CD14-positive monocyte (primary cell): ENCODE data around the gene UNC13C. TPM values are rescaled to one million over a fixed set of nuclear protein-coding genes. Genes with fewer than 3 reads are reported as not detected.

Experiments used
- DNase-seq, 3 donors: peaks; one replicate each; pipeline ENCODE4 v3.0.0-alpha.2; 2011 to 2022
- H2AFZ ChIP-seq: 2 replicates; pipeline ENCODE4 v1.6.0; 2012; ENCODE audit warnings: mild to moderate bottlenecking, low read depth, low read length, inconsistent platforms; ENCODE audit not compliant: insufficient read depth, poor library complexity, severe bottlenecking
- H3K27ac ChIP-seq, 2 donors: 1 replicate in 1 of 2; 2 replicates in 1 of 2; pipeline ENCODE4 v1.5.1; 2012 to 2013; ENCODE audit warnings: low read length in 2 of 2, control low read depth in 1 of 2, inconsistent platforms in 1 of 2, low read depth in 1 of 2, mild to moderate bottlenecking in 1 of 2
- H3K27me3 ChIP-seq, 2 donors: one replicate each; pipeline versions ENCODE4 v1.6.0 to v1.6.1; 2011 to 2013; ENCODE audit warnings: low read length in 2 of 2; ENCODE audit not compliant: control insufficient read depth in 2 of 2, insufficient read depth in 2 of 2
- H3K36me3 ChIP-seq, 2 donors: replicated peaks in 1 of 2; 1 replicate in 1 of 2; 2 replicates in 1 of 2; pipeline versions ENCODE4 v1.5.1 to v1.6.1; 2012 to 2013; ENCODE audit warnings: low read length in 2 of 2, control low read depth in 1 of 2, inconsistent platforms in 1 of 2, mild to moderate bottlenecking in 1 of 2; ENCODE audit not compliant: insufficient read depth in 2 of 2, control insufficient read depth in 1 of 2
- H3K4me1 ChIP-seq, 2 donors: 1 replicate in 1 of 2; 2 replicates in 1 of 2; pipeline versions ENCODE4 v1.5.1 to v1.6.1; 2012 to 2013; ENCODE audit warnings: low read length in 2 of 2, control low read depth in 1 of 2, inconsistent platforms in 1 of 2, mild to moderate bottlenecking in 1 of 2, moderate library complexity in 1 of 2; ENCODE audit not compliant: insufficient read depth in 2 of 2, control insufficient read depth in 1 of 2
- H3K4me2 ChIP-seq: replicated peaks from 2 replicates; pipeline ENCODE3; 2012; ENCODE audit warnings: low read length, moderate library complexity, mild to moderate bottlenecking; ENCODE audit not compliant: poor library complexity, severe bottlenecking; ENCODE audit errors: extremely low read depth
- H3K4me3 ChIP-seq, 3 experiments: fragments of 200-600 bp in 1 of 3; sonication (generic) in 1 of 3; replicated peaks in 1 of 3; 1 replicate in 2 of 3; 2 replicates in 1 of 3; pipeline ENCODE4 v1.5.1; 2011 to 2013; ENCODE audit warnings: low read length in 3 of 3, mild to moderate bottlenecking in 3 of 3, control low read depth in 2 of 3, low read depth in 2 of 3, inconsistent platforms in 1 of 3, moderate library complexity in 1 of 3
- H3K79me2 ChIP-seq: 2 replicates; pipeline ENCODE4 v1.6.0; 2012; ENCODE audit warnings: mild to moderate bottlenecking, control low read depth, inconsistent platforms, low read length, moderate library complexity; ENCODE audit not compliant: insufficient read depth
- H3K9ac ChIP-seq: 2 replicates; pipeline ENCODE4 v1.6.0; 2017; ENCODE audit warnings: low read length, mild to moderate bottlenecking; ENCODE audit not compliant: insufficient read depth, poor library complexity, severe bottlenecking
- H3K9me3 ChIP-seq, 2 donors: replicated peaks in 1 of 2; 1 replicate in 1 of 2; 2 replicates in 1 of 2; pipeline versions ENCODE4 v1.5.1 to v1.6.1; 2012 to 2013; ENCODE audit warnings: low read length in 2 of 2, control low read depth in 1 of 2; ENCODE audit not compliant: control insufficient read depth in 1 of 2, insufficient read depth in 1 of 2
- H4K20me1 ChIP-seq: 2 replicates; pipeline ENCODE4 v1.6.0; 2012; ENCODE audit warnings: mild to moderate bottlenecking, low read length, control low read depth, moderate library complexity; ENCODE audit not compliant: insufficient read depth
- H3K27ac Mint-ChIP-seq, 7 donors: one replicate each; pipeline ENCODE4 v1.8.0; 2020; ENCODE audit warnings: mild to moderate bottlenecking in 7 of 7, mixed read lengths in 7 of 7, moderate library complexity in 6 of 7, inconsistent platforms in 2 of 7
- H3K27me3 Mint-ChIP-seq, 3 donors: one replicate each; pipeline ENCODE4 v1.8.0; 2021 to 2022; ENCODE audit warnings: low read depth in 3 of 3, mild to moderate bottlenecking in 3 of 3, mixed read lengths in 3 of 3, moderate library complexity in 3 of 3, inconsistent platforms in 1 of 3
- H3K36me3 Mint-ChIP-seq, 2 donors: one replicate each; pipeline ENCODE4 v1.8.0; 2020; ENCODE audit warnings: mixed read lengths in 2 of 2, inconsistent platforms in 1 of 2, mild to moderate bottlenecking in 1 of 2
- H3K4me1 Mint-ChIP-seq: one replicate; pipeline ENCODE4 v1.8.0; 2020; ENCODE audit warnings: mild to moderate bottlenecking, mixed read lengths
- H3K4me3 Mint-ChIP-seq, 2 donors: one replicate each; pipeline ENCODE4 v1.8.0; 2020; ENCODE audit warnings: mild to moderate bottlenecking in 2 of 2, mixed read lengths in 2 of 2, moderate library complexity in 1 of 2
- H3K9me3 Mint-ChIP-seq, 7 donors: one replicate each; pipeline ENCODE4 v1.8.0; 2020 to 2022; ENCODE audit warnings: mixed read lengths in 7 of 7, mild to moderate bottlenecking in 6 of 7, moderate library complexity in 6 of 7, inconsistent platforms in 2 of 7
- CTCF ChIP-seq: fragments of 200-600 bp; IDR thresholded peaks from one replicate; pipeline ENCODE4 v1.8.0; 2022; ENCODE audit warnings: antibody characterized with exemption, mild to moderate bottlenecking
- WGBS: methylation state at CpG from one replicate; pipeline ENCODE4 v1.1.5; 2013; ENCODE audit warnings: missing lambda C conversion rate; ENCODE audit not compliant: insufficient coverage; 5-methylcytosine and 5-hydroxymethylcytosine counted together
- intact Hi-C, 2 donors: fragments of 100-400 bp; cut with micrococcal nuclease; formaldehyde crosslinking; loops; one replicate each; pipeline versions ENCODE4 v1.15.0 to v1.15.1; 2023
- polyA plus RNA-seq, 3 donors: library from polyadenylated mRNA; depleted of rRNA in 1 of 3; unstranded in 2 of 3; stranded (reverse) in 1 of 3; fragments of 300-500 nt in 2 of 3; fragments of >200 nt in 1 of 3; fragmentation: Illumina TruSeq in 2 of 3; gene quantifications; 1 replicate in 2 of 3; 2 replicates in 1 of 3; pipeline ENCODE4 v1.2.3, GENCODE V29; 2012 to 2021

Gene UNC13C
- polyA plus RNA-seq, 3 donors: not detected

GRCh38 chr15:53974121-53974520 is 4.1 kb upstream of the UNC13C start:
- Mint-ChIP-seq H3K27me3 (peaks cover 20 to 25% (median 21%) of the 10 kb centered on the region in 3 donors), H3K9me3 (peaks cover 0 to 13% (median 4%) of the 10 kb centered on the region in 7 donors), H3K27ac (no peak overlapping the region), H3K4me3 (no peak overlapping the region), H3K4me1 (peaks cover 7% of the 10 kb centered on the region), H3K36me3 (no peaks in the 10 kb centered on the region)
- no CpG with 5 or more reads among the region's 2 CpGs for WGBS
- no peaks in the 10 kb centered on the region for H3K4me1 ChIP-seq
- intact Hi-C loops: no loop called here
- no peak for DNase-seq
- no peaks in the 10 kb centered on the region for H3K36me3 ChIP-seq
- no peak overlapping the region for H3K9ac ChIP-seq
- no peak overlapping the region for H3K4me2 ChIP-seq
- H3K9me3 ChIP-seq: peaks cover 4 to 16% of the 10 kb centered on the region in 2 donors
- TF ChIP-seq CTCF: no peak
- H3K79me2 ChIP-seq: no peaks in the 10 kb centered on the region
- no peak overlapping the region for H2AFZ ChIP-seq
- no peak overlapping the region for H3K27ac ChIP-seq
- H3K27me3 ChIP-seq: peaks cover 22 to 23% of the 10 kb centered on the region in 2 donors
- no peak overlapping the region for H3K4me3 ChIP-seq
- H4K20me1 ChIP-seq: no peaks in the 10 kb centered on the region

GRCh38 chr15:53974813-53975212 is 3.4 kb upstream of the UNC13C start:
- TF ChIP-seq CTCF: no peak
- H3K4me3 Mint-ChIP-seq: no peak overlapping the region

More at GRCh38 chr15:53974813-53975212, 3.4 kb upstream of the UNC13C start:
- H3K4me3 ChIP-seq: no peak overlapping the region
- WGBS: 42% methylated on average over 2 of the region's 3 CpGs
- H3K9ac ChIP-seq: no peak overlapping the region
- no peak overlapping the region for H3K4me2 ChIP-seq
- H3K4me1 ChIP-seq: no peaks in the 10 kb centered on the region
- H2AFZ ChIP-seq: no peak overlapping the region
- Mint-ChIP-seq H3K4me1 (peaks cover 7% of the 10 kb centered on the region), H3K36me3 (no peaks in the 10 kb centered on the region), H3K27me3 (peaks cover 24 to 28% (median 24%) of the 10 kb centered on the region in 3 donors), H3K27ac (no peak overlapping the region), H3K9me3 (peaks cover 0 to 11% (median 4%) of the 10 kb centered on the region in 7 donors)
- no peak overlapping the region for H3K27ac ChIP-seq
- peaks cover 4 to 16% of the 10 kb centered on the region in 2 donors for H3K9me3 ChIP-seq
- no peak for DNase-seq
- no peaks in the 10 kb centered on the region for H3K79me2 ChIP-seq
- H3K36me3 ChIP-seq: no peaks in the 10 kb centered on the region
- intact Hi-C loops: no loop called here
- no peaks in the 10 kb centered on the region for H4K20me1 ChIP-seq
- peaks cover 26 to 29% of the 10 kb centered on the region in 2 donors for H3K27me3 ChIP-seq
